ENCODE data around the gene TRIM15. TPM values are rescaled to one million over a fixed set of nuclear protein-coding genes. Genes with fewer than 3 reads are reported as not detected.

The TRIM15 gene
- total and polyA plus RNA-seq, 2 of the 4 experiments (the other 2 are of a cell fraction), result not detected

DNA sequence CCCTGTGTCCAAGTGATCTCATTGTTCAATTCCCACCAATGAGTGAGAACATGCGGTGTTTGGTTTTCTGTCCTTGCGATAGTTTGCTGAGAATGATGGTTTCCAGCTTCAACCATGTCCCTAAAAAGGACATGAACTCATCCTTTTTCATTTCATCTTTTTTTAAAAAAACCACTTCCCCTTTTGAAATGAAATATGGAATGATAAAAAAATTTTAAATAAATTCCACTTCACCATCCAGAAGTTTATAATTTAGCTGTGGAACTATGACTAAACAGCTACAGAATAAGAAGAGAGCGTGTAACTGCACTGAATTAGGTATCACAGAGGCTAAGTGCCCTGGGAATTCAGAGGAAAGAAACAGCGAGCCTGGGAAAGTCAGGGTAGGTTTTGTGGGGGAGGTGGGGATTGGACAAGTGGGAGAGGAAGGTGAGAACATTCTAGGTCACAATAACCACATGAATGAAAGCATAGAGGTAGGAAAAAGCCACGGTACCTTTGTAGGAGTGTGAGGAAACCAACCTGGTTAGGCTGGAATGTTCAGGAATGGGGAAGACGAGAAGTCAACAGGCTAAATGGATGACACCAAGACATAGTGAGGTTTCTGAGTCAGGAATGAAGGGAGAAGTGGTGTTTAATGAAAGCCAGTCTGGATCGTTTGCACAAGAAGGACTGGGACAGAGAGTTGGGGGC lies 13.3 kb upstream of the TRIM15 start:
- DNase-seq (no peak), ATAC-seq (ENCODE audit: low read depth) (no peak)
- no peaks in the 10 kb centered on the region for H3K9me1 ChIP-seq (ENCODE audit: insufficient read depth, low read length)
- no peak overlapping the region for H3K14ac ChIP-seq (replicated peaks; ENCODE audit: low read depth, low read length)
- no peaks in the 10 kb centered on the region for H3K79me1 ChIP-seq (ENCODE audit: low read depth in 1 of 2, low read length in 2 of 2)
- H3K27me3 ChIP-seq (ENCODE audit: control insufficient read depth, insufficient read depth, low read length), result peaks cover 34% of the 10 kb centered on the region
- H3K4me3 ChIP-seq (ENCODE audit: insufficient read depth, low read depth, low read length), result no peak overlapping the region
- H2BK120ac ChIP-seq (ENCODE audit: low read depth, low read length), result no peak overlapping the region
- no peak overlapping the region for H3K56ac ChIP-seq (ENCODE audit: extremely low read depth, insufficient read depth, low read length)
- no peak overlapping the region for H2BK5ac ChIP-seq (ENCODE audit: low read depth, low read length, poor library complexity, severe bottlenecking)
- no peak overlapping the region for H3K4ac ChIP-seq (ENCODE audit: low read depth, low read length)
- no peak overlapping the region for H4K5ac ChIP-seq (ENCODE audit: low read depth, low read length)
- no TSS peak for BruUV-seq (replicated peaks)
- no peak overlapping the region for H2AFZ ChIP-seq (replicated peaks; ENCODE audit: low read length, poor library complexity)
- H4K91ac ChIP-seq (ENCODE audit: insufficient read depth, low read depth, low read length), result no peak overlapping the region
- dilution Hi-C loops (cut with HindIII; ENCODE audit: low sequenced_read_pairs, unreplicated experiment), result no loop called here
- H3K4me2 ChIP-seq (ENCODE audit: low read depth, low read length), result no peak overlapping the region
- no peak overlapping the region for H2BK20ac ChIP-seq (ENCODE audit: low read depth, low read length)
- H3K36me3 ChIP-seq (ENCODE audit: control insufficient read depth, insufficient read depth, low read length), result no peaks in the 10 kb centered on the region
- 27% methylated on average over 3 of the region's 7 CpGs; no CpG with 5 or more reads in 1 of the 2 experiments for WGBS, 2 experiments (ENCODE audit: extremely low coverage in 2 of 2, insufficient read length in 1 of 2)
- H3K18ac ChIP-seq (ENCODE audit: low read depth, low read length), result no peak overlapping the region
- H4K20me1 ChIP-seq (ENCODE audit: insufficient read depth, low read length), result no peaks in the 10 kb centered on the region
- no peak overlapping the region for H3K23ac ChIP-seq (ENCODE audit: low read depth, low read length)
- H2BK15ac ChIP-seq (ENCODE audit: low read depth, low read length), result no peak overlapping the region
- in situ Hi-C loops (cut with MboI; ENCODE audit: low sequenced_read_pairs), result no loop called here
- no peaks in the 10 kb centered on the region for H3K4me1 ChIP-seq (ENCODE audit: control insufficient read depth, insufficient read depth, low read length)
- H4K8ac ChIP-seq (ENCODE audit: low read depth in 2 of 2, low read length in 2 of 2), result no peak overlapping the region
- no peaks in the 10 kb centered on the region for H3K9me3 ChIP-seq (ENCODE audit: control insufficient read depth, insufficient read depth, low read length)
- H3K9ac ChIP-seq (ENCODE audit: low read depth, low read length), result no peak overlapping the region
- CTCF ChIA-PET, result no interaction called here
- no peak overlapping the region for H3K27ac ChIP-seq (ENCODE audit: insufficient read depth, low read length)
- no peak overlapping the region for H2AK9ac ChIP-seq (replicated peaks; ENCODE audit: low read depth, low read length, poor library complexity)
- no peak overlapping the region for H2AK5ac ChIP-seq (ENCODE audit: low read depth, low read length)
- POLR2A ChIA-PET (ENCODE audit: unreplicated experiment), result no interaction called here
- TF ChIP-seq, protein P1, sequence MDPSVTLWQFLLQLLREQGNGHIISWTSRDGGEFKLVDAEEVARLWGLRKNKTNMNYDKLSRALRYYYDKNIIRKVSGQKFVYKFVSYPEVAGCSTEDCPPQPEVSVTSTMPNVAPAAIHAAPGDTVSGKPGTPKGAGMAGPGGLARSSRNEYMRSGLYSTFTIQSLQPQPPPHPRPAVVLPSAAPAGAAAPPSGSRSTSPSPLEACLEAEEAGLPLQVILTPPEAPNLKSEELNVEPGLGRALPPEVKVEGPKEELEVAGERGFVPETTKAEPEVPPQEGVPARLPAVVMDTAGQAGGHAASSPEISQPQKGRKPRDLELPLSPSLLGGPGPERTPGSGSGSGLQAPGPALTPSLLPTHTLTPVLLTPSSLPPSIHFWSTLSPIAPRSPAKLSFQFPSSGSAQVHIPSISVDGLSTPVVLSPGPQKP (IDR thresholded peaks at IDR 0.05; ENCODE audit: borderline replicate concordance, low read depth, low read length), result no peak
- no peak for TF ChIP-seq MAZ (IDR thresholded peaks at IDR 0.05; ENCODE audit: borderline replicate concordance, low read depth, low read length)
- intact Hi-C loops (cut with micrococcal nuclease), result no loop called here
